HG03159 (cell line): ENCODE data around the gene CDC25B.
"Not testable (repeated sequence)": the region's sequence is repeated elsewhere in the genome, so short reads cannot be mapped to it uniquely, and the experiment has no call there.

Experiments used
- ATAC-seq: cut with Tn5 transposase; IDR thresholded peaks from one replicate; pipeline ENCODE4 v1.9.1; 2021; ENCODE audit warnings: mild to moderate bottlenecking, moderate library complexity; ENCODE audit not compliant: unreplicated experiment

The CDC25B gene

DNA sequence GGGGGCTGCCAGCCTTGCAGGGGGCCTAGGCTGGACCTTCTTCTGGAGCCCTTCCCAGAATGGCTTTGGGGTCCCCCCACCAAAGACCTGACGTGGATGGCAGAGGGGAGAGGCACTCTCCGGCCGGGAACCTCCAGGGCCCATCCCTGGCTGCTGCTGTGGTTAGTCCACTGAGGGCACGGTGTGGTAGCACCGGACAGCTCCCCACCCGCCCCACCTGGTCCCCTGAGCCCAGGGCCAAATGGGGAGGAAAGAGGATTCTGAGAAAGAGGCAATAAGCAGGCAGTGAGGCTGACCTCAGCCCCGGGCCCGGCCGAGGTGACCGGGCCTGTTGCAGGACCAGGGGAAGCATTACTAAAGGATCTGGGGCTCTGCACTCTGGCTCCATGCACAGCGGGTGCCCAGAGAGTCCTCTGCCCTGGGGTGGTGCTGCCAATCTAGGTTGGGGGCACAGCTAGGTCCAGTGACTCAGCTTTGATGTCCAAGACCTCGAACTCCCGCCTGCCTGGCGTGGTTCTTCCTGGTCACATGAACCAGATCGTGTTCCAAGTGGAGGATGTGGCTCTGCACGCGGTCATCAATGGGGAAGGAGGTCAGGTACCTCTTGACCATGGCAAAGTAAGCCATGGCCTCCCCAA lies 11.8 kb upstream of the CDC25B start:
- ATAC-seq: no peak

DNA sequence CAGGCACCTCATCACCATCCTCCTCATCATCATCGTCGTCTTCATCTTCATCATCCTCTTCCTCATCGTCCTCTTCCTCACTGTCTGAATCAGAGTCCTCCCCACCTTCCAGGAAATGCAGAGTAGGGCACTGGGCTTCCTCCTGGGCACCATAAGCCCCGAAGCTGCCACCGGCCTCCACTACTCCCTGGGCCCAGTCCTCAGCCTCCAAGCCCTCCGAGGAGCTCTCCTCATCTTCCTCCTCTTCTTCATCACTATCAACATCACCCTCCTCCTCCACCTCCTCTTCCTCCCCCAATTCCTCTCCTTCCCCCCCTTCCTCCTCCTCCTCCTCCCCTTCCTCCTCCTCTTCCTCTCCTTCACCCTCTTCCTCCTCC lies 11.3 kb upstream of the CDC25B start:
- no peak for ATAC-seq

DNA sequence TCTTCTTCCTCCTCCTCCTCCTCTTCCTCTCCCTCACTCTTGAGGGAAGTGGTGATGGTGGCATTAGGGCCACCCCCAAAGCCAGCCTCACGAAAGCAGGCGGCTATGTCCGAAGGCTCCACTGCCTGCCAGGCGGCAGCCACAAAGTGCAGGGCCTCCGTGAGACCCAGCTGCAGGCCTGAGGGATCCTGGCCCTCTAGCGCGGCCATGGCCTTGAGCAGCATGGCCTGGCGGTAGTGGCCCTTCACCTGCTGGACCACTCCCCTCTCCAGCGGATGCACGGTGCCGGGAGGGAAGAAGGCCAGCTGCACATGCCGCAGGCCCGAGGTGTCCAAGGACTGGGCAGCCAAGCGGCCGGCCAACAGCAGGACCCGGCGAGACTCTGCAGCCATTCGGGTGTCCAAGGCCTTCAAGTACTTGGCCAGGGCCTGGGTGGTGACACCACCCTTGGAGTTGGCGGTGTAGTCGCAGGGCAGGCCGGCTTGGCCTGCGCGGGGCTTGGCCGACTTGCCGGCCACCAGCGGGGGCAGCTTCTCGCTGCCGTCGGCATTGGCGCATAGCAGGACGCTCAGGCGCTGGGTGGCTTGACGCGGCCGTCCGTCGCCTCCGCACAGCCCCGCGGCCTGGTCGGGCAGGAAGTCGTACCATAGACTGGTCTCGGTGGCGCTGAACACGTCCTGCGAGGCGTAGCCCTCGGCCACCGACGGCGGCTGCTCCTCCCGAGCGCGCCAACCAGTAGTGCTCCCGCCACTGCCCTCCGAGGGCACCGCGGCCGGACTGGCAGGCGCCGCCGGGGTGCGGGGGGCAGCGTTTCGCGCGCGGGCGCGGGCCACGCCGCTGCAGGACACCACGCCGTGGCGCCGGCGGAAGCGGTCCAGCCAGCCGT lies 10.6 kb upstream of the CDC25B start:
- no peak for ATAC-seq

DNA sequence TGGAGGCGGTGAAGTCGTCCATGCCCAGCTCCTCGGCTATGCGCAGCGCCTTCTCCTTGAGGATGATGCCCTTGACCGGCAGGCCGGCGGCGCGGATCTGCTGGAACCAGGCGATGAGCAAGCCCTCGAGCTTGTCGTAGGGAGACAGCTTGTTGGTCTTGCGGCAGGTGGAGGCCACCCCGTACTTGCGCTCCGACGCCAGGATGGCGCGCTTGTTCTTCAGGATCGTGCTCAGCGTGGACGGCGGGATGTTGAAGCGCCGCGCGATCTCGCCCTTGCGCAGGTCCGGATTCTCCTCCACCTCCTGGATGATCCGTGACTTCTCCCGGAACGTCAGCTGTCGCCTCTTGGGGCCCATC lies 10.0 kb upstream of the CDC25B start:
- peak; percentile 20 for ATAC-seq

DNA sequence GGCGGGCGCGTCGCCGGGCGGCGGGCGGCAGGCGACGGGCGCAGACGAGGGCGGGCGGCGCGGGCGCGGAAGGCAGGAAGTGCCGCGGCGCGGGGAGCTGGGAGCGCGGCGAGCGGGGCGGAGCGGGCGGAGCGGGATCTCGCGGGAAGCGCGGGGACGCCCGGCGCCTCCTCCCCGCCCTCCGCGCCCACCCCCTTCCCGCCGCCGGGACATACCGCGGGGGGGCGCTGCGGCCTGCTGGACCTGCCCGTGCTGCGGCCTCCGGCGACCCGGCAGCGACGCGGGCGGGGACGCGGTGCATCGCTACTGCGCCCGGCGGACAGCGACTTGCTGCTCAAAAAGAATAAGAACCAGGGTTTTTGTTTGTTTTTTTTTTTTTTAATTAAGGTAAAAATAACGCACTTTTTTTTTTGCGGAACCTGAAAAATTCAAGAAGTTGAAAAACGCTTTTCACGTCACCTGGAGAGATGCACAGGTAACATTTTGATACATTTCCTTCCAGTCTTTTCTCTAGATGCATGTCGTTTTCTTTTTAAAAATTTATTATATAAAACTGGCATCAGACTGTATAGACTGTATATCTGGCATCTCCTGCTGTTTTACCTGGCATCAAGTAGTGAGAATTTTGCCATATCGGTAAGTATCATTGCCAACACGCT lies 9.3 kb upstream of the CDC25B start, which contains the start of gene CENPB:
CENPB (minus strand) TSS at position 76 of the 659 bp plus-strand sequence. CDS start 257 bp downstream, outside the sequence.
- peak; percentile 68 for ATAC-seq

DNA sequence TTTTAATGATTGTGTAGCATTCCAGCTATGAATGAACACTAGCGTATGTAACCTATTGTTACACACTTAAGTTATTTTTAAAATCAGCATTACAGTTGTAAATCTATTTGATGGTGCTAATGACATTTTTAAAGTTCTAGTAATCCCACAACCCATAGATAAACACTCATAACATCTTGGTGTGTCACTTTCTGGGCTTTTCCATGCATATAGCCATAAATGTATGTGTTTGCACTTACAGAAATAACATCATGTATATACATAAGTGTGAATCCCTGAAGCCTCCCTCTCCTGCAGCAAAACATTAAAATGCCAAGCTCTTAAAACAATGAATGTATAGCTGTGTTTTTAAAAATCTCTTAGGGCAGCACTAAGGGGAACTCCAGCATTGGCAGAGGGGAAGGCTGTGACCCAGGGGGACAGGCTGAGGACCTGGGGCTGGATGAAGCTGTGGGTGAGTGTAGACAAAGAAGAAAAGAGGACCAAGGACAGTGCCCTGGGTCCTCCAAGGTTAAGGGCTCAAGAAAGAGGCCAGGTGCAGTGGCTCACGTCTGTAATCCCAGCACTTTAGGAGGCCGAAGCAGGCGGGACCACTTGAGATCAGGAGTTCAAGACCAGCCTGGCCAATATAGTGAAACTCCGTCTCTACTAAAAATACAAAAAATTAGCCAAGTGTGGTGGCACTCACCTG lies 8.6 kb upstream of the CDC25B start:
- no peak for ATAC-seq

DNA sequence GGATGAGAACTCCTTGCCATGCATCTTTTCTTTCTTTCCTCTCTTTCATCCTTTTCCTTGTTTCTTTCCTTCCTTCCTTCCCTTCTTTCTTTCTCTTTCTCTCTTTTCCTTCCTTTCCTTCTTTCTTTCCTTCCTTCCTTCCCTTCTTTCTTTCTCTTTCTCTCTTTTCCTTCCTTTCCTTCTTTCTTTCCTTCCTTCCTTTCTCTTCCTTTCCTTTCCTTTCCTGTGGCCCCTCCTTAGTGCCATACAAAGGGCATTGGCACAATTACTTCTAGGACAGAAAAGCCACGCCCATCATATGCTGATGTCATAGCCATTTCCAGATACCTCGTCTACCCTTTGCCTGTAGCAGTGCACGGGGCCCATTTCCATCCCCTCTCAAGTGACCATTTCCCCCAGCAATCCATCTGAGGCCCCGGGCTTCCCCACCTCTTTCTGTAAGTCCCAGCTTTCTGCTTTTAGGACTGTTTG lies 7.4 kb upstream of the CDC25B start:
- no peak for ATAC-seq

DNA sequence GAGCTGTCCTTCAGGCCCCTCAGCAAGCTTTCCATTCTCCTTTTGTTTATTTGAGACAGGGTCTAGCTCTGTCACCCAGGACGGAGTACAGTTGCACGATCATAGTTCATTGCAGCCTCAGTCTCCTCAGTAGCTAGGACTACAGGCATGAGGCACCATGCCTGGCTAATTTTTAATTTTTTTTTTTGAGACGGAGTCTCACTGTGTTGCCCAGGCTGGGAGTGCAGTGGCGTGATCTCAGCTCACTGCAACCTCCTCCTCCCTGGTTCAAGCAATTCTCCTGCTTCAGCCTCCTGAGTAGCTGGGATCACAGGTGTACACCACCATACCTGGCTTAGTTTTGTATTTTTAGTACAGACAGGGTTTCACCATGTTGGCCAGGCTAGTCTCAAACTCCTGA lies 6.9 kb upstream of the CDC25B start:
- ATAC-seq: not testable (repeated sequence)

DNA sequence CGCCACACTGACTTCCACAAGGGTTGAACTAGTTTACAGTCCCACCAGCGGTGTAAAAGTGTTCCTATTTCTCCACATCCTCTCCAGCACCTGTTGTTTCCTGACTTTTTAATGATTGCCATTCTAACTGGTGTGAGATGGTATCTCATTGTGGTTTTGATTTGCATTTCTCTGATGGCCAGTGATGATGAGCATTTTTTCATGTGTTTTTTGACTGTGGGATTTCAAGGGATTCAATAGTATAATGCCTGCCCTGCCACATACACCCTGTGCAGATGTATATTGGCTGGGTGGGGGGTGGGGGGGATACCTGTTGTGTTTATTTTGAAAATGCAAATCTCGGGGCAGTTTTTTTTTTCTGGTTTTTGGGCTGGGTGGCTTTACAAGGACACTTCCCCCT lies 1.9 kb upstream of the CDC25B start:
- not testable (repeated sequence) for ATAC-seq

DNA sequence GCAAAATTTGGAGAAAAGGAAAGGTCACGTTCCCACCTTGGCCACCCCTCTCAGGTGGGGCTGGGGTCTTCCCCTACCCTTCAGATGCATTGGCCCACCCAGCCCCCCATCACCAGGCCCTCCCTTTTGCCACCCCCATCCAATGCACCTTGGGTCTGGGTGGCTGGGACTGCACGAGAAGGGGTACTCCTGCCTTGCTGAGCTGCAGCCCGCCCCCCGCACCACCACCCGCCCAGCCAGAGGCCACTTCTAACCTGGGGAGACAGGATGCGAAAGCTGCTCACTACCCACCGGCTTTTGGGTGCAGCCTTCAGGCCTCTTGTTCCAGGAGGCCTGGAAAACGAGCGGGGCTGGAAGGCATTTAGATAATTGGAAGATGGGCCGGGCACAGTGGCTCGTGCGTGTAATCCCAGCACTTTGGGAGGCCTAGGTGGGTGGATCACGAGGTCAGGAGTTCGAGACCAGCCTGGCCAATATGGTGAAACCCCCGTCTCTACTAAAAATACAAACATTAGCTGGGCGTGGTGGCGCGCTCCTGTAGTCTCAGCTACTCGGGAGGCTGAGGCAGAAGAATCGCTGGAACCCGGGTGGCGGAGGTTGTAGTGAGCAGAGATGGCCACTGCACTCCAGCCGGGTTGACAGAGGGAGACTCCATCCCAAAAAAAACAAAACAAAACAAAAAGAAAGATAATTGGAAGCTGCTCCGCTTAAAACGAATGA lies 1.2 kb upstream of the CDC25B start:
- ATAC-seq: no peak

DNA sequence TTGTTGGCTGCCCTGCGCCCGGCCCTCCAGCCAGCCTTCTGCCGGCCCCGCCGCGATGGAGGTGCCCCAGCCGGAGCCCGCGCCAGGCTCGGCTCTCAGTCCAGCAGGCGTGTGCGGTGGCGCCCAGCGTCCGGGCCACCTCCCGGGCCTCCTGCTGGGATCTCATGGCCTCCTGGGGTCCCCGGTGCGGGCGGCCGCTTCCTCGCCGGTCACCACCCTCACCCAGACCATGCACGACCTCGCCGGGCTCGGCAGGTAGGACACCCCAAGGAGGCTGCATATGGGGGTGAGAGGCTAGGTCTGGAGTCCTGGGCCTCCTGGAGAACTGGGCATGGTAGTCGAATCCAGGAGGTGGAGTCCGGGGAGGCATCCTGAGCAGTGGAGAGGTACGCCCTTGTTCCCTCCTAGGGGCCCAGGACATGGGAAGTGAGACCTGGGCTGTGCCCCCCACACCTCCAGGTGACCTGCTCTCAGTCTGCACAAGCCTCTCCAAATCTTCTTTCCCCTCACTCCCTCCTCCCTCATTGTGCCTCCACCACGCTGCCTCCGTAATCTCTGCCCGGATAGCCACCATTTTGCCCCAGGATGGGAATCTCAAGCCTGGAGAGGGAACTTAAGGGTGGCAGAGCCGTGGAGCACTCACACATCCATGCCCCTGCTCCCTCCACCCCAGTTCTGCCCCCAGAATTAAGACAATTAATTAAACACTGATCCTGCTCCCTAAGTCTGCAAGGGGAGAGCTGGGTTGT lies 541 bp downstream of the CDC25B start:
- ATAC-seq: peak; percentile 7

DNA sequence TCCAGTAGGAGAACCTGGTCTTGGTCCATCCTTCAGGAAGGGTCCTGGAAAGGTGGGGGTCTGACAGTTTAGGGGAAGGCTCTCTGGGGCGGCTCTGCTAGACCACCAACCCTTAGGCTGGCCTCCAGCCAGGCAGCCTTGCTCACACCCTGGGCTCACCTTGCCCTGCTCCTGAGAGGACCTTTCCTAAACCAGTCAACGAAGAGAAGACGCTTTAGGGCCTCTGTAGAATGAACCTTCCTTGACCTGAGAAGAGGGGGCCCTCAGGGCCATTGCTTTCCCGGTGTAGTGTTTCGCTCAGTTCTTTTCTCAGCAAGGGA lies 1.1 kb downstream of the CDC25B start:
- no peak for ATAC-seq

DNA sequence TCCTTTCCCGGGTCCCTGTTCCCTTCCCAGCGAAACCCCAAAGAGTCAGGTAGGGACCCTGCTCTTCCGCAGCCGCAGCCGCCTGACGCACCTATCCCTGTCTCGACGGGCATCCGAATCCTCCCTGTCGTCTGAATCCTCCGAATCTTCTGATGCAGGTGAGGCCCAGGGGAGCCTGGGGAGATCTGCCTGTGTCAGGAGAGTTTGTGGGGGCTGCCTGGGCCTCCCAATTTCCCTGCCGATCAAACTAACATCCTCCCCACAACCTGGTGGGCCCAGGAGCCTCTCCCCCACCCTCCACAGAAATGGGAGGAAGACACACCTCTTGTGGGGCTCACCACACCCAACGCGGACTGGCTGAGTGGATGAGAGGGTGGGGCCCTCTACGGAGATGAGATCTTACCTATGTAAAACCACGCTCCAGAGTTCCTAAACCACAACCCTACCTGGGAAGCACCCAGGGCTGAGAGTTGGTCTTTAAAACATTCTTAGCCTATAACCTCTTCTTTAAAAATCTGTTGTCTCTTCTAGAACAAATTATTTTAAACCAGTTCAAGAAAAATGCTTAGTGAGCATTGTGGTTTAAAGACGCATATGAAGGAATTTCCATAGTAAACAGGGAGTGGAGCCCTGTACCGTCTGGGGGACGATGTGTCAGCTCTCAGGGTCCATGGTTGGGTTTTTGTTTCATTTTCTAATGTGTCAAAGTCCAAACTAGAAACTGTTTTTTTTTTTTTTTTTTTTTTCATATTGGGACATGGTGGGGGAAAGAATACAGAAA lies 1.7 kb downstream of the CDC25B start:
- no peak for ATAC-seq

DNA sequence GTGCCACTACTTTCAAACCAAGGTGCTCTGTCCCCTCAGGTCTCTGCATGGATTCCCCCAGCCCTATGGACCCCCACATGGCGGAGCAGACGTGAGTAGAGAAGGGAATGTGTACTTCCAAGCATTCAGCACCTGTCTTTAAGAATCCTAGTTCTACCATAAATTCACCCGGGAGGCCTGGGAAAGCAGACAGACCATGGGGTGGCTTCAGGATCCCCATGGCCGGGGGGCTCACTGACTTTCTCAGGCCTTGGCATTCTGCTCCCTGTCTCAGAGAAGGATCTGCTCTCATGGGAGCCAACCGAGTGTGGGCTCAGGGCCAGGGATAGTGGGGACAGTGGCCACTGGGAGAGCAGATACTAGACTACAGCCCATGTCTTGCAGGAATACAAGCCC lies 2.3 kb downstream of the CDC25B start:
- ATAC-seq: no peak

DNA sequence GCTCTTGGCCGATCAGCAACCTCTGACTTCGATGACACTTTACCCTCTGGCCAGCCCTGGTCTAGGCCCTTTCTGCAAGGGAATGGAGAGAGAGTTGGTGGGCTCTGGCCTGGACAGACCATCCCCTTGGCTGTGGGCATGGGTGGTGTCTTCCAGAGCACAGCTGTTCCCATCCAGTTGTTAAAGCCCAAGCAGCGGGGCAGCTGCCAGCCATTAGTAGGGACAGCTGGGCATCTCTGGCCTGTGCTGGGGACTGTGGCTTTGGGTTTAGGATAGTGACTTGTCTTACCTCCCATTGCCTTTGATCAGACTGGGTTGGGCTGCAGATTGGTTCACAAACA lies 2.8 kb downstream of the CDC25B start:
- ATAC-seq: no peak

DNA sequence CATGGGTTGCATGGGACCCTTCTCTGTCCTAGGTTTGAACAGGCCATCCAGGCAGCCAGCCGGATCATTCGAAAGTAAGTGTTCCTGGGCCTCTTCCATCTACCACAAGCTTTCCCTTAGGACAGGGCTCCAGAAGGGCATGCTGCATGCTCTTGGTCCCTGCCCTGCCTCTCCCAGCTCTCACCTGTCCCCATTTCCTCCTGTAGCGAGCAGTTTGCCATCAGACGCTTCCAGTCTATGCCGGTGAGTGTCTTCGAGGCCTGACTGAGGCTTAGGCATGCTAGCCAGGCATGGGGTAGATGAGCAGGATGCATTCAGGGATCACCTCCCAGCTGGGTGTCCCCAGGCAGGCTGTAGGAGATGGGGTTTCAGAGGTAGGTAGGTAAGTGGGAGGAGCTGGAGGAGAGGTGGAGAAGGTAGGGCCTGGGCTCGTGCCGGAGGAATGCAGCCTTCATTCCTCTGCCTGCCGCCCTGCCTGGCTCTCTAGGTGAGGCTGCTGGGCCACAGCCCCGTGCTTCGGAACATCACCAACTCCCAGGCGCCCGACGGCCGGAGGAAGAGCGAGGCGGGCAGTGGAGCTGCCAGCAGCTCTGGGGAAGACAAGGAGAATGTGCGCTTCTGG lies 4.3 kb downstream of the CDC25B start:
- ATAC-seq: no peak

DNA sequence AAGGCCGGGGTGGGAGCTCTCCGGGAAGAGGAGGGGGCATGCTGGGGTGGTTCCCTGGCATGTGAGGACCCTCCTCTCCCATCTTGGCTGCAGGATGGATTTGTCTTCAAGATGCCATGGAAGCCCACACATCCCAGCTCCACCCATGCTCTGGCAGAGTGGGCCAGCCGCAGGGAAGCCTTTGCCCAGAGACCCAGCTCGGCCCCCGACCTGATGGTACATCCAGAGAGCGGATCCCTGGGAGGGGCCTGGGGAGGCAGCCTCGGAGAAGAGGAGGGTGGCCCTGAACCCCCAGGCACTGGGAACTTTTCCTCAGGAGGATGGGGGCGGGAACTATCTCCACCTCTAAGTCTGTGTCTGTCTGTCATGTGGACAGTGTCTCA lies 4.8 kb downstream of the CDC25B start:
- no peak for ATAC-seq

DNA sequence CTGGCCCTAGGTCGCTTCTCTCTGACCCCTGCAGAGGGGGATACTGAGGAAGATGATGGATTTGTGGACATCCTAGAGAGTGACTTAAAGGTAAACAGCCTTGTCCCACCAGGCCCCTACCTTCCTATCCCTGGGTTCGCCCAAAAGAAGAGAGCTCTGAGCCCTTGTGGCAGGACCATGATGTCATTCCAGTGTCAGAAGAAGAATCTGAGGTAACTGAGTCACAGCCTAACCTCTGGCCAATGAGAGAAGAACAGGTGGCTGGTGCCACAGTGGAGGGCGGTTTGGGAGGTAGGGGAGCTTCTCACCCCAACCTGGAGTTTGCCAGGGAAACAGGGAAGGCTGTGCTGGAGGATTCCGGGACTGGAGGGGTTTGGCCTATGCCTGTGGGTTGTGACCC lies 5.2 kb downstream of the CDC25B start:
- ATAC-seq: no peak

DNA sequence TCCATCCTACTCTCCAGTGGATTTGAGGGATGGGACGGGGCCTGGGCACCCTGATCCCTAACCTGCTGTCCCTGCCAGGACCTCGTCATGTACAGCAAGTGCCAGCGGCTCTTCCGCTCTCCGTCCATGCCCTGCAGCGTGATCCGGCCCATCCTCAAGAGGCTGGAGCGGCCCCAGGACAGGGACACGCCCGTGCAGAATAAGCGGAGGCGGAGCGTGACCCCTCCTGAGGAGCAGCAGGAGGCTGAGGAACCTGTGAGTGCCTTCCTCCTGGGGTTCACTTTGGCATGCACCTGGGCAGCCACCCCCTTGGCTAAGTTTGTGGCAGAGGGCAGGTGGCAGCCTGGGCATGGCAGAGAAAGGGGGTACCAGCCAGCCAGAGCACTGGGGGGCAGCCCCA lies 5.7 kb downstream of the CDC25B start:
- no peak for ATAC-seq
